ENCODE measurements around the gene NOL4L. TPM values are rescaled to one million over a fixed set of nuclear protein-coding genes. Genes with fewer than 3 reads are reported as not detected.
A peak's percentile ranks its signal among the peaks of the same experiment; 100 is the strongest.

NOL4L gene
- polyA plus RNA-seq, 4 donors: 16.0 to 97.3 (median 24.0) TPM

DNA sequence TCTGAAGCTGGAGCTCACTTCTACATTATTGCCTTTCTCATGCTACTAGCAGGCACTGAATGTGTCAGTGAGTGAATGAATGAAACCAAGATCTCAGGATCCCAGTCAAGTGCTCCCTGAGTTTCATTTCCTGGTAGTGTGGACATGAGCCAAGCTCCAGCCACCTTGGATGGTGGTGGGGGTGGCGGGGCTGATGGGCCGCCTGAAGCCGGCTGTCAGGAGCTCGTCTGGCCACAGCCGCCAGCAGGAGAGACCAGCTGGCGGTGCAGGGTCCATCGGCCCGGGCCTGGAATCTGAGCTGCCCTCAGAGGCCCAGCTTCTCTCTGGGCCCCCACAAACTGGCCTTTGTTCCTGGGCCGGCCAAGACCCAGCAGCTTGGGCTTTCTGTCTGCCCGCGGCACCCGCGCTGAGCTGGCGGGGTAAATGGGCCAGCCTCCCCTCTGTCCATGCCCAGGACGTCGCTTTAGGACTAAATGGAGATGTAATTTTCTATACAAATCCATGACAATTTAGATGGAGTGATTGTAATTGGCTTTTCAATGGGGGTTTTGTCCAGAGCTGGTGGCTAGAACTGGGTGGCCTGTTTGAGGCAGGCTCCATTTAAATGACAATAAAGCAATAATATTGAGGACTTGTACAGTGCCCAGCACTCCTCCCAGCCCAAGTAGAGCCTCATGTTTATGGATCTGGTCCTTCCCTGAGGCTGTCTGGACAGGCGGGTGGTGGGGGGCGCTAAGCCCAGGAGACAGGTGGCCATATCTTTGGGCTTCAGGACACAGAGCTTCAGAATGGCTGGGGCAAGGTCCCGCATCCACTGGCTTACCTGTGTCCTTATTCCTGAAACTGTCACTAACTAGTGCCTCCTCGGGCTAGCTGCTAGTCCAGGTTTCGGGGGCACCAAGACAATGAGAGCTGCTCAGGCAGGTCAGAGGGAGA, 43.5 kb downstream of the NOL4L start:
- Histone ChIP-seq H3K4me1 (ENCODE audit: control insufficient read depth in 3 of 3, insufficient read depth in 2 of 3, low read depth in 1 of 3, low read length in 2 of 3) (peaks cover 4 to 66% (median 10%) of the 10 kb centered on the region in 3 donors), H3K36me3 (ENCODE audit: control insufficient read depth in 3 of 3, insufficient read depth in 2 of 3, low read depth in 1 of 3, low read length in 3 of 3) (peaks cover 0 to 10% (median 0%) of the 10 kb centered on the region in 3 donors), H3K4me3 (ENCODE audit: low read depth in 1 of 3, low read length in 3 of 3) (no peak overlapping the region), H3K27ac (ENCODE audit: low read depth in 1 of 3, low read length in 2 of 3) (peak overlapping the region in 2 of 3 donors; percentile 81 to 86), H3K9me3 (ENCODE audit: control insufficient read depth in 2 of 2, insufficient read depth in 1 of 2, low read depth in 1 of 2, low read length in 1 of 2) (no peaks in the 10 kb centered on the region), H3K27me3 (ENCODE audit: control insufficient read depth in 3 of 3, insufficient read depth in 3 of 3, low read length in 3 of 3) (no peaks in the 10 kb centered on the region)
- FAIRE-seq: no peak
- 84 to 90% (median 89%) methylated on average over 21 of the region's 21 CpGs for WGBS, 3 donors
- DNase-seq: peak in 1 of 2 donors; percentile 81

DNA sequence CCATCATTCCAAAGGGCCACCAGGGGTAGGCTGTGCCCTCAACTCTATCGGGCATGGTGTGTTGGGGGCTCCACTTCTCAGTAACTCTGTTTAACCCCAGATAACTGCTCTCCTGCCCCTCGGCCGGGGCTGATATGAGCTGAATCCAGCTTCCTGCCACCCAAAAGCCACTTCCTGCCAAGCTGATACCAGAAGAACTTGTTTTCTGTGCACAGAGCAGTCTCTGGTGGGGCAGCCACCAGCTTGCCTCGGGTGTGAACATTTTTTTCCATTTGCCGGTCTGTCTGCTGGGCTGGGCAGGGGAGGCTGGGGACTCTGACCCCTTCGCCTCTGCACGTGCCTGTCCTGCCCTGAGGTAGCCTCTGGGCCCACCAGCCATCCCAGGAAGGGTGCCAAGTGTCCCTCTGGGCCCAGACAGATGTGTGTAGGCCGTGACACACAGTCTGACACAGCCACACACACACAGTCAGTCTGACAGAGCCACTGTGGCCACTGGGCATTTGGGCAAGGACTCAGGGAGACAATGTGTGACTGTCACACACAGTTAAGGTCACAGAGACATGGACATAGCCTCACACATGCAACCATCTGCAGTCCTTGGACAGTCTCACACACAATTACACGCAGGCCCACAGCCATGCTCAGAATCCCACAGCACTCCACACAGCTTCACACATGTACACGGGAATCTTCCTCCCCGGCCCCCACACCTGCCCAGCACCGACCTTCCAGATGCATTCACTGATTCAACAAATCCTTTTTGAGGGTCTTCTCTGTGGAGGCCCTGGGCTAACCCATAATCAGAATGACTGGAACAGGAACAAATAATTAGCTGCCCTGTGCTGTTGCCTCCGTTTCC, 45.1 kb downstream of the NOL4L start:
- 41 to 54% (median 46%) methylated on average over 13 of the region's 13 CpGs for WGBS, 3 donors
- peaks cover 4 to 68% (median 10%) of the 10 kb centered on the region in 3 donors for H3K4me1 ChIP-seq (ENCODE audit: control insufficient read depth in 3 of 3, insufficient read depth in 2 of 3, low read depth in 1 of 3, low read length in 2 of 3)
- H3K4me3 ChIP-seq (ENCODE audit: low read depth in 1 of 3, low read length in 3 of 3): no peak overlapping the region

DNA sequence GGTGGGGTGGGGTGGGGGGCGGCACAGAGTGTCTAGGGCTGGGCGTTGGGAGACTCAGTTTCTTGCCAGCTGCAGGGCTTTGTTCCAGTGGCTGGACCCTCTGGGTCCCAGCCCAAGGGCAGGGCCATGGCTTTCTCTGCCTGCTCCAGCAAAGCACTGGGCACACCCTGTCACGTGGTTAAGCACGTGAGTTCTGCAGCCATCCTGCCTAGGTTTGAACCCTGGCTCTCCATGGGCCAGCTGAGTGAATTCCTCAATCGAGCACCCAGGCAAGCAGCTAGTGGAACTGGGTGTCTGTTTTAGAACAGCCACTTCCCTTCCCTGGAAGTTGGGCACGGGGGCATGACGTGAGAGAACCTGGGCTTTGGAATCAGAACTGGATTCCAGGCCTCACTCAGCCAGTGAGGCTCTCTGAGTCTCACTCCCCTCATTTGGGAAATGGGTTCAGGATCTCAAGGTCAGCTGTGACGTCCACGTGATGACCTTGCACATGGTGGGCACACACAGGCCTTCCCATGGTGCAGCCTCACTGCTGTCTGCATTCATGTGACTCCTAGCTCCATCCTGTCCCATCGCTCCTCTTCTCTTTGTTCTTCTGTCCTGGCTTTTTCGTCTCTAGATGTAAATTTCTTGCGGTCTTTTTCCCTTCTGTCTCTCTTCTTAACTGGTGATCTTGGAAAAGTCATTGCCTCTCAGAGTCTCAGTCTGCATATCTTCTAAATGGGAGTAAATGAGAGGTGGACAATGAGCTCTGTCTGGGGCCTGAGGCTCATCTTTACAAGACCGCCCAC, 45.9 kb downstream of the NOL4L start:
- Histone ChIP-seq H3K27ac (ENCODE audit: low read depth in 1 of 3, low read length in 2 of 3) (peak overlapping the region; percentile 12 to 86 (median 79)), H3K36me3 (ENCODE audit: control insufficient read depth in 3 of 3, insufficient read depth in 2 of 3, low read depth in 1 of 3, low read length in 3 of 3) (peaks cover 0 to 8% (median 0%) of the 10 kb centered on the region in 3 donors), H3K4me1 (ENCODE audit: control insufficient read depth in 3 of 3, insufficient read depth in 2 of 3, low read depth in 1 of 3, low read length in 2 of 3) (peaks cover 4 to 62% (median 10%) of the 10 kb centered on the region in 3 donors), H3K9me3 (ENCODE audit: control insufficient read depth in 2 of 2, insufficient read depth in 1 of 2, low read depth in 1 of 2, low read length in 1 of 2) (no peaks in the 10 kb centered on the region), H3K27me3 (ENCODE audit: control insufficient read depth in 3 of 3, insufficient read depth in 3 of 3, low read length in 3 of 3) (no peaks in the 10 kb centered on the region), H3K4me3 (ENCODE audit: low read depth in 1 of 3, low read length in 3 of 3) (no peak overlapping the region)
- FAIRE-seq (no peak), DNase-seq (peak; percentile 36 to 59)
- WGBS, 3 donors: 55 to 60% (median 58%) methylated on average over 13 of the region's 13 CpGs

More for the DNA sequence above, 45.1 kb downstream of the NOL4L start:
- Histone ChIP-seq H3K27ac (ENCODE audit: low read depth in 1 of 3, low read length in 2 of 3) (peak overlapping the region; percentile 59 to 86 (median 81)), H3K9me3 (ENCODE audit: control insufficient read depth in 2 of 2, insufficient read depth in 1 of 2, low read depth in 1 of 2, low read length in 1 of 2) (no peaks in the 10 kb centered on the region), H3K36me3 (ENCODE audit: control insufficient read depth in 3 of 3, insufficient read depth in 2 of 3, low read depth in 1 of 3, low read length in 3 of 3) (peaks cover 0 to 9% (median 0%) of the 10 kb centered on the region in 3 donors), H3K27me3 (ENCODE audit: control insufficient read depth in 3 of 3, insufficient read depth in 3 of 3, low read length in 3 of 3) (no peaks in the 10 kb centered on the region)
- FAIRE-seq (no peak), DNase-seq (peak; percentile 62 to 69)

DNA sequence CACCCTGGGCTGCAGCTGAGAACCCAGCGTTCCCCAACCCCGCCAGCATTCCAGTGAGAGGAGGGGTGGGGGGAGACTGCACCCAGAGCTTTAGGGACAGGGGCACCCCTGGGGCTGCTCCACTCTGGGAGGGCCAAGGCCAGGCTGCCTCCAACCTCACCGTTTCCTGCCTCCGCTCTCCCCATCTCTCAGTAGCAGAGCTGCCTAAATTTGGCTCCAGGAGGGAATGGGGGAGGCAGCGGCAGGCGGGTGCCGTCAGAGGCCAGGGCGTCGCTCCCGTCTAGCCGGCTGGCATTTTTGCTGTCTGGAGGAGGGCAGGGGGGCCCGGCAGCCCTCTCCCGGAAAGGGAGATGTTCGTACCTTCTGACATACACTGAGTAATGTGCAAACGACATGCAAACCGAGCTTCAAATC, 46.6 kb downstream of the NOL4L start:
- no peak overlapping the region for H3K4me3 ChIP-seq (ENCODE audit: low read depth in 1 of 3, low read length in 3 of 3)
- no peaks in the 10 kb centered on the region for H3K27me3 ChIP-seq (ENCODE audit: control insufficient read depth in 3 of 3, insufficient read depth in 3 of 3, low read length in 3 of 3)
- peaks cover 0 to 7% (median 0%) of the 10 kb centered on the region in 3 donors for H3K36me3 ChIP-seq (ENCODE audit: control insufficient read depth in 3 of 3, insufficient read depth in 2 of 3, low read depth in 1 of 3, low read length in 3 of 3)
- no peaks in the 10 kb centered on the region for H3K9me3 ChIP-seq (ENCODE audit: control insufficient read depth in 2 of 2, insufficient read depth in 1 of 2, low read depth in 1 of 2, low read length in 1 of 2)
- peaks cover 4 to 62% (median 10%) of the 10 kb centered on the region in 3 donors for H3K4me1 ChIP-seq (ENCODE audit: control insufficient read depth in 3 of 3, insufficient read depth in 2 of 3, low read depth in 1 of 3, low read length in 2 of 3)
- DNase-seq (no peak), FAIRE-seq (no peak)
- 24 to 29% (median 28%) methylated on average over 13 to 16 of the region's 16 CpGs for WGBS, 3 donors
- H3K27ac ChIP-seq (ENCODE audit: low read depth in 1 of 3, low read length in 2 of 3): peak overlapping the region; percentile 56 to 77 (median 67)

DNA sequence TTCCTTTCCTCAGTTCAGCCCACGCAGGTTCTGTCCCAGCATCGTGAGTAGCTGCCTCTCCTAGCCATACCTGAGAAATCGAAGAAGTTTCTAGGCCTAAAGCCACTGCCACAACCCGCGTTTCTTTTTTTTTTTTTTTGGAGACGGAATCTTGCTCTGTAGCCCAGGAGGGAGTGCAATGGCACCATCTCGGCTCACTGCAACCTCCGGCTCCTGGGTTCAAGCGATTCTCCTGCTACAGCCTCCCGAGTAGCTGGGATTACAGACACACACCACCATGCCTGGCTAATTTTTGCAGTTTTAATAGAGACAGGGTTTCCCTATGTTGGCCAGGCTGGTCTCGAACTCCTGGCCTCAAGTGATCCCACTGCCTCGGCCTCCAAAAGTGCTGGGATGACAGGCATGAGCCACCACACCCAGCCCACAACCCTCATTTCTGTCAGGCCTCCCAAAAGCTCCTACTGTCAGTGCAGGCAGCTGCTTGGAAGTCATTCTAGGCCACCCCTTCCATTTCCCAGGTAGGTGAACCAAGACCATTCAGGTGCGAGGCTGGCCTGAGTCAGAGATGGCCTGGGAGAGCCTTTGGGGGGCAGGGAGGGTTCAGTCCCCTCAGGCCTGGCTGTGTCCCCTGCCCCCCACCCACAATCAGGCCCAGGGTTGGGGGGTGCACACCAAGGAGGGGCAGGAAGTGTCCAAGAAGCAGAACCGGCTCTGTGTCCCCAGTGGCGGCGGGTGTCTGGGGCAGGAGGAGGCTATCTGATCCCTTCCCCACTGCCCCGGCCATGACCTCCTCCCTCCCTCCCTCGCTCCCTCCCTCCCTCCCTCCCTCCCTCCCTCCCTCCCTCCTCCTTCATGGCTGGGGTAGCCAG, 47.2 kb downstream of the NOL4L start:
- WGBS, 3 donors: 56 to 67% (median 58%) methylated on average over 13 to 18 of the region's 18 CpGs
- H3K4me1 ChIP-seq (ENCODE audit: control insufficient read depth in 3 of 3, insufficient read depth in 2 of 3, low read depth in 1 of 3, low read length in 2 of 3): peaks cover 4 to 62% (median 10%) of the 10 kb centered on the region in 3 donors
- peak overlapping the region; percentile 81 to 93 (median 82) for H3K27ac ChIP-seq (ENCODE audit: low read depth in 1 of 3, low read length in 2 of 3)
- peak overlapping the region in 2 of 3 donors; percentile 41 to 65 for H3K4me3 ChIP-seq (ENCODE audit: low read depth in 1 of 3, low read length in 3 of 3)
- peaks cover 0 to 5% (median 0%) of the 10 kb centered on the region in 3 donors for H3K36me3 ChIP-seq (ENCODE audit: control insufficient read depth in 3 of 3, insufficient read depth in 2 of 3, low read depth in 1 of 3, low read length in 3 of 3)
- H3K9me3 ChIP-seq (ENCODE audit: control insufficient read depth in 2 of 2, insufficient read depth in 1 of 2, low read depth in 1 of 2, low read length in 1 of 2): no peaks in the 10 kb centered on the region
- H3K27me3 ChIP-seq (ENCODE audit: control insufficient read depth in 3 of 3, insufficient read depth in 3 of 3, low read length in 3 of 3): no peaks in the 10 kb centered on the region
- FAIRE-seq: no peak
- DNase-seq: peak in 1 of 2 donors; percentile 46

DNA sequence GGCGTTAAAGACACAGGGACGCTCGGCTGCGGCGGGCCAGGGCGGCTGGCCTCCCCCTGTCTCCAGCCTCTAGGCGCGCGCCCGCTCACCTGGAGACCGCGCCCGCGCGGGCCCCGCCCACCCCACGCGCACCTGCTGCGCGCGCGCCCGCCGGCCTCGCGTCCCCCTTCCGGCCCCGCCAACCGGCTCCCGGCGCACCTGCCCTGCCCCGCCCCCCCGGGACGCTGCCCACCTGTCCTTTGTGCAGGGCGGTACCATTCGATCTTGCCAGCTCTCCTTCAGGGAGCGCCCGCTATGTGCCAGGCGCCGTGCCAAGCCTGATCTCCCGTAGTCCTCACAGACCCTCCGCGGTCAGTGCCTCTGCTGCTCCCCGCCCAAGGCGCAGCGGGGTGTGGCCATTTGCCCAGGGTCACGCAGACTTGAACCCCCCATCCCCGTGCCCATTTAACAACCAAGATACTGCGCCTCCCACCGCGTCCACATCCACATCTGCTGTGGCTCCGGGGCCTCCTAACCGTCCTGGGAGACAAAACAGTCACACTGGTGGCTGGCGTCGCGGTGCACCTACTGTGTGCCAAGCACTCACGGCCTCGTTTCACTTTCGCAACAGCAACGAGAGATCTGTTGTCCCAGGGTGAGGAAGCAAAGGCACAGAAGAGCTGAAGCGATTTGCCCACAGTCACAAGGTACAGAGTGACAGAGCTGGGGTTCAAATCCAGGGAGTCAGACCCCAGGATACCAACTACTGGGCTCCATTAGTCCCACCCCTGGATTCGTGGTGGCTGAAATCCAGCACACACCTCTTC, 48.1 kb downstream of the NOL4L start:
- no peaks in the 10 kb centered on the region for H3K9me3 ChIP-seq (ENCODE audit: control insufficient read depth in 2 of 2, insufficient read depth in 1 of 2, low read depth in 1 of 2, low read length in 1 of 2)
- no peaks in the 10 kb centered on the region for H3K27me3 ChIP-seq (ENCODE audit: control insufficient read depth in 3 of 3, insufficient read depth in 3 of 3, low read length in 3 of 3)
- 3% methylated on average over 19 to 62 of the region's 62 CpGs for WGBS, 3 donors
- peaks cover 0 to 7% (median 0%) of the 10 kb centered on the region in 3 donors for H3K36me3 ChIP-seq (ENCODE audit: control insufficient read depth in 3 of 3, insufficient read depth in 2 of 3, low read depth in 1 of 3, low read length in 3 of 3)
- H3K27ac ChIP-seq (ENCODE audit: low read depth in 1 of 3, low read length in 2 of 3): peak overlapping the region; percentile 81 to 93 (median 82)
- DNase-seq (peak; percentile 85 to 90), FAIRE-seq (no peak)
- H3K4me1 ChIP-seq (ENCODE audit: control insufficient read depth in 3 of 3, insufficient read depth in 2 of 3, low read depth in 1 of 3, low read length in 2 of 3): peaks cover 4 to 61% (median 10%) of the 10 kb centered on the region in 3 donors
- H3K4me3 ChIP-seq (ENCODE audit: low read depth in 1 of 3, low read length in 3 of 3): peak overlapping the region; percentile 45 to 65 (median 47)
